HepG2 (cell line): ENCODE data around the gene NXT2. TPM values are rescaled to one million over a fixed set of nuclear protein-coding genes. Genes with fewer than 3 reads are reported as not detected.
A peak's percentile ranks its signal among the peaks of the same experiment; 100 is the strongest.

Source experiments
- THAP9 ChIP-seq: sonication (generic); formaldehyde crosslinking; IDR thresholded peaks from 2 replicates; pipeline ENCODE4; 2020; ENCODE audit warnings: missing genetic modification reagents, mild to moderate bottlenecking, borderline replicate concordance
- YEATS4 ChIP-seq: sonication (generic); formaldehyde crosslinking; IDR thresholded peaks from 2 replicates; pipeline ENCODE4 v1.4.0; 2020; ENCODE audit warnings: missing genetic modification reagents, borderline replicate concordance
- ZBTB40 ChIP-seq, 2 experiments: fragments of 450-650 bp in 1 of 2; sonication (generic) in 1 of 2; formaldehyde crosslinking in 1 of 2; IDR thresholded peaks; 2 replicates each; pipeline versions ENCODE4 v1.6.1 to v1.8.0; 2016 to 2022; ENCODE audit warnings: antibody characterized with exemption in 1 of 2, mild to moderate bottlenecking in 1 of 2, missing genetic modification reagents in 1 of 2
- ZNF337 ChIP-seq: sonication (generic); formaldehyde crosslinking; IDR thresholded peaks from 2 replicates; pipeline ENCODE4 v1.5.1; 2020; ENCODE audit warnings: missing genetic modification reagents, low read depth, mild to moderate bottlenecking, borderline replicate concordance
- ZNF687 ChIP-seq: sonication (generic); formaldehyde crosslinking; IDR thresholded peaks from 2 replicates; pipeline ENCODE4 v1.5.1; 2020; ENCODE audit warnings: mild to moderate bottlenecking, missing genetic modification reagents, moderate library complexity
- polyA plus RNA-seq, 8 experiments: library from polyadenylated mRNA; depleted of rRNA in 3 of 8; stranded (reverse) in 7 of 8; unstranded in 1 of 8; fragments of >200 nt; fragmentation: Illumina TruSeq in 4 of 8; extraction: Trizol in 4 of 8; gene quantifications; 2 replicates each; pipeline versions ENCODE4 v1.2.1 to v1.2.3, GENCODE V29; 2011 to 2016; ENCODE audit warnings: low read depth in 4 of 8, missing spikeins in 1 of 8, mixed read lengths in 1 of 8; ENCODE audit not compliant: insufficient read depth in 1 of 8
- total RNA-seq, 5 experiments: library from RNA; depleted of rRNA; stranded (reverse); fragments of >200 nt; fragmentation: Illumina TruSeq; extraction: Trizol; gene quantifications; 2 replicates each; pipeline ENCODE4 v1.2.3, GENCODE V29; 2016; ENCODE audit warnings: low read depth in 1 of 5
- TF ChIP-seq, protein P1 (sequence below): sonication (generic); formaldehyde crosslinking; IDR thresholded peaks from 2 replicates; pipeline ENCODE4 v1.8.1; 2023; ENCODE audit warnings: missing genetic modification reagents, inconsistent platforms, borderline replicate concordance

Gene NXT2
- total and polyA plus RNA-seq, 2 of the 13 experiments (the other 11 are each of a cell fraction or from before 2014, with no cell fraction given): 9.5 to 14.9 TPM

- peak; percentile 79 for TF ChIP-seq ZBTB40 (IDR thresholded peaks at IDR 0.05)
- no peak for TF ChIP-seq ZBTB40 (CRISPR knock-in tag; IDR thresholded peaks at IDR 0.05)
- peak; percentile 74 for TF ChIP-seq ZNF687
- TF ChIP-seq ZNF337 (CRISPR knock-in tag): no peak
- peak; percentile 91; the same call in 1 of the 2 replicates for TF ChIP-seq THAP9 (CRISPR knock-in tag)
- TF ChIP-seq, protein P1, sequence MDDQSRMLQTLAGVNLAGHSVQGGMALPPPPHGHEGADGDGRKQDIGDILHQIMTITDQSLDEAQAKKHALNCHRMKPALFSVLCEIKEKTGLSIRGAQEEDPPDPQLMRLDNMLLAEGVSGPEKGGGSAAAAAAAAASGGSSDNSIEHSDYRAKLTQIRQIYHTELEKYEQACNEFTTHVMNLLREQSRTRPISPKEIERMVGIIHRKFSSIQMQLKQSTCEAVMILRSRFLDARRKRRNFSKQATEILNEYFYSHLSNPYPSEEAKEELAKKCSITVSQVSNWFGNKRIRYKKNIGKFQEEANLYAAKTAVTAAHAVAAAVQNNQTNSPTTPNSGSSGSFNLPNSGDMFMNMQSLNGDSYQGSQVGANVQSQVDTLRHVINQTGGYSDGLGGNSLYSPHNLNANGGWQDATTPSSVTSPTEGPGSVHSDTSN (CRISPR knock-in tag): no peak
- 0 out of 2 replicates have a peak, but pooled peaks have one; percentile 49 for TF ChIP-seq YEATS4 (CRISPR knock-in tag)
Observed at GRCh38 chrX:109536439-109537323, at the start of gene NXT2 (continued).
